DMS 273 treated with DMSO at 0.1 percent for 48 hours (cell line): ENCODE measurements around the gene TMC1.
A peak's percentile ranks its signal among the peaks of the same experiment; 100 is the strongest.

ENCODE experiments used
- DNase-seq: peaks from one replicate; lab custom pipeline; 2025; lab: John Stamatoyannopoulos, UW

The TMC1 gene

DNA sequence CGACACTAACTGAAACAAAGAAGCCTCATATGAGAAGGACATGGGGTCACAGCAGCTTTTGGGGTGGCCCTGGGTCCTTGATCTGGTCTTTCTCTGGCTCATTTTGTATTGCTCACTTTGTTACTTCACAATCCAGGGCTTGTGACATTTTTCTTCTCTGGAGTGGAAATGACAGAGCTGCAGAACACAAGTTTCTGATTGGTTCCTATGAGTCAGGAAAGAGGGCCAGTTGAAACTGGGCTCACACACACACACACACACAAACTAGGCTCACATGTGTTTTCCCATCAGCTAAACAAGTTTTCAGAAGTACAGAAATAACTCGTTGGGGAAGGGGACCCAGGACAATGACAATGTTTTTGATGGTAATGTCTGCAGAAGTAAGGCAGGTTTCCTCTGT lies 54.3 kb downstream of the TMC1 start:
- no peak for DNase-seq

GRCh38 chr9:72576087-72576486 lies 54.7 kb downstream of the TMC1 start:
- no peak for DNase-seq

- DNase-seq, result no peak
These were observed 55.9 kb downstream of the TMC1 start for GRCh38 chr9:72577212-72577753.

GRCh38 chr9:72579190-72579589 lies 57.8 kb downstream of the TMC1 start:
- DNase-seq, result no peak

DNA sequence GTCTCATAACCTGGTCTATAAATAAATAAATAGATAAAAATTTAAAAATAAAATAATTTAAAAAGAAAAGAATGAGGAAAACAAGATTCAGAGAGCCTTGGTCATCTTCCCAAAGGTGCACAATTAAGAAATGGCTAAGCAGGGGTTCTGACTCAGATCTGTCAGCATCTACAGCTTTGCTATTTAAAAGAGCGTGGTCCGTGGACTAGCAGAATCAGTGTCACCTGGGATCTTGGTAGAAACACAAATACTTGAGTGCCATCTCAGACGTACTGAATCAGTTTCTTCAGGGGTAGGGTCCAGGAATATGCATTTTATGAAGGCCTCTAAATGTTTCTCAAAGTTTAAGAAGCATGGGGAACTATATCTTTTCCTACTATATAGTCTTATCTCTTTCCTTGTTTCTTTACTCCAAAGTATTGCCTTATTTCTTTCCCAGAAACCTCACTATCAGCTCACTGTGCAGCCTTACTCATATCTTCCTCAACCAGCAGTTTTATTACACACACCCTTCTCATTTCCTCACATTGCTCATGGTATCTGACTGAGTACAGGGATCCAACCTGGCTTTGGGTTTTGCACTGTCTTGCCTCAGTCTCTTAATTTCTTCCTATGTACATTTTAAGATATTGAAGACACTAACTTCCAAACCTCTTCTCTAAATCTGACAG lies 58.6 kb downstream of the TMC1 start:
- no peak for DNase-seq

DNA sequence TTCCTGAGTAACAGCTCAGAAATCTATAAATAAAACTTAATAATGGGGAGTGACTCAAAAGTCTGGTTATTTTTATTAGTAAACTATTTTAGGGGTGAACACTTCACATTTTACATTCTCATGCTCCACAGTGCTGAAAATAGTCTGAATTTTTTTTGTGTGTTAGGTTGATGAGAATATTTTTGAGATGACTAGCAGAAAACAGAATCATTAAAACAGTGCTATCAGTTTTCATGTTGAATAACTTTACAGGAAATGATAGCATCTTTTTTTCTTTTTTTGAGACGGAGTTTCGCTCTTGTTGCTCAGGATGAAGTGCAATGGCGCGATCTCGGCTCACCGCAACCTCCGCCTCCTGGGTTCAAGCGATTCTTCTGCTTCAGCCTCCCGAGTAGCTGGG lies 60.3 kb downstream of the TMC1 start:
- DNase-seq, result no peak

GRCh38 chr9:72583370-72583769 lies 62.0 kb downstream of the TMC1 start:
- no peak for DNase-seq

DNA sequence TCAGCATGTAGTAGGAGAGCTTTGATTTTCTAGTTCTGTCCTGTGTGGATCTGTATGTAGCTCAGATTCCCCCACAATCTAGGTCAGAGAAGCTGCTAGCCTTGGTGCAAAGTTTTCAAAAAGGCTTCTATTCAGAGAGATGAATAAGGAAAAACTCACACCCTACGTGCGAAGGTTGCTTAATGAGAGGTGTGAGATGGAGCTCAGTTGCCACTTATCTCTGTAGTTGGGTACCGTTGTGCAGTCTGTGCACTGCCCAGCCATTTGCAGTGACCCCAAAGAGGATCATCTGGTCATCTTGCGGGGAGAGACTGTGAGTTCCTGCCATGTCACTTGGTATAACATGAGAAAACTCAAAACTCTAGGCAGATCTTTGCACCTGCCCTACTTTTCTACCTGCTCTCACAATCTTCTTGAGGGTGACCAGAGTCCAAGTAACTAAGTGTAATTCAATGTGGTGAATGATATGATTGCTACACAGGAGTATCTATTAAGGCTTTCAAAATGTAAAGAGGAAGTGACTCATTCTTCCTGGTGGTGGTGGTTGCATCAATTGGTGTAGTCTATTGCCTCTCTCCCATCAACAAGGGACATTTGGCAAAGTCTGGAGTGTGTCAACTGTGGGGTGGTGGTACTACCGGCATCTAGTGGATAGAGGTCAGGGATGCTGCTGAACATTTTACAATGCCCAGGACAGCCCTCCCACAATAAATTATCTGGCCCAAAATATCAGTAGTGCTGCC lies 65.2 kb downstream of the TMC1 start:
- DNase-seq, result no peak

GRCh38 chr9:72588336-72588735 lies 66.9 kb downstream of the TMC1 start:
- peak; percentile 13 for DNase-seq

- peak; percentile 24 for DNase-seq
These were observed 68.5 kb downstream of the TMC1 start for GRCh38 chr9:72589667-72590521.

DNA sequence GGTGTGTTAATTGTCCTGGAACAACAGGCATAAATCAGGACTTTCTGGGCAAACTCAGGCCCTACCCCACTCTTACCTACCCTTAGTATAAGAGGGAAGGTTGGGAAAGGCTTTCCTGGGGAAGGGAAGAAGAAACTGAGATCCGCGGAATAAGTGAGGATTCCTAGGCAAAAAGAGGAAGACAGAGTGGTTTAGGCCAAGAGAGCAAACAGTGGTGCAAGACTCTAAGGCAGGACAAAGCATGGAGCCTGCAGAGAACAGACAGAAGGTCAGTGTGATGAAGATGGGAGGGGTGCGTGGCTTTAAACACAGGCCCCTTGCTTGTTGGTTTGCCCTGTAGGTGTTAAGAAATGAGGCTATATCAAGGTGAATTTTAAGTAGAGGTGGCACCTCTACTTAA lies 69.4 kb downstream of the TMC1 start:
- DNase-seq, result no peak

DNA sequence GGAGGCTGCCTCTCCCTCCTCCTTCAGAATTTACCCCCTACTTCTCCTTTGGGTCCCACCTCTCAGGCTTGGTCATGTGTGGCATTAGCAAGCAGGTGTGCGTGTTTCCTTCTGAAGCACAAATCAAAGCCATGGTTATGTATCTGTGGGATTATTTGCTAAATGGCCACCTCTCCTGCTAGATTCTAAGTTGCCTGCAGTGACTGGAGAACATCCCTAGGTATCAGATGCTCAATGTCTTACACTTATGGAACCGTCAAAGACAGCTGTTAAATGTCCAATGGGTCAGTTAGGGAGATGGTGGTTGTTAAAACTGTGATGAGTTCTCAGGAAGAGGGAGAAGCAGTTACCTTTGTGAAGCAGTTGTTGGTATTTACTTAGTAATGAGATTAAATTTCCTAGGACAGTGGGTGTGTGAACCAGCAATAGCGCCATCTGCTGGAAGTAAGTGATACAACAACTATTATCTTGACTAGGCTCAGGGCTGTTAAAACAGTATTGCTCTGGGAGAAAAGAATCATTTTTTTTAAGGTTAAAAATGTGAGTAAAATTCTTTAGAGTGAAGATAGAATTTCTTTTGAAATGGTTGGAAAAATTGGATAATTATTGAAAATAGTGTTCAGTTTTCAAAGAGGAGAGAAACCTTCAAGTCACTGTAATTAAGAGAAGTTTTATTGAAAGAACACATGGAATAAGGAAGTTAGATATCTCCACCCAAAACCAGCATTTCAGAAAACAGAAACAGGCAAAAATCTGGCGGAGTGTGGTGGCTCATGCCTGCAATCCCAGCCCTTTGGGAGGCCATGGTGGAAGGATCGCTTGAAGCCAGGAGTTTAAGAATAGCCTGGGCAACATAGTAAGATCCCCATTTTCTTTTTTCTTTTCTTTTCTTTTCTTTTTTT lies 71.3 kb downstream of the TMC1 start:
- DNase-seq, result peak; percentile 13

- DNase-seq, result no peak
These were observed 75.2 kb downstream of the TMC1 start for GRCh38 chr9:72596451-72597180.

- no peak for DNase-seq
These were observed 75.7 kb downstream of the TMC1 start for GRCh38 chr9:72597181-72597517.

GRCh38 chr9:72597601-72598000 lies 76.2 kb downstream of the TMC1 start:
- no peak for DNase-seq

- no peak for DNase-seq
These were observed 77.2 kb downstream of the TMC1 start for GRCh38 chr9:72598639-72599038.

- DNase-seq, result no peak
These were observed 78.6 kb downstream of the TMC1 start for GRCh38 chr9:72599874-72600534.

GRCh38 chr9:72600671-72601070 lies 79.3 kb downstream of the TMC1 start:
- DNase-seq, result no peak

DNA sequence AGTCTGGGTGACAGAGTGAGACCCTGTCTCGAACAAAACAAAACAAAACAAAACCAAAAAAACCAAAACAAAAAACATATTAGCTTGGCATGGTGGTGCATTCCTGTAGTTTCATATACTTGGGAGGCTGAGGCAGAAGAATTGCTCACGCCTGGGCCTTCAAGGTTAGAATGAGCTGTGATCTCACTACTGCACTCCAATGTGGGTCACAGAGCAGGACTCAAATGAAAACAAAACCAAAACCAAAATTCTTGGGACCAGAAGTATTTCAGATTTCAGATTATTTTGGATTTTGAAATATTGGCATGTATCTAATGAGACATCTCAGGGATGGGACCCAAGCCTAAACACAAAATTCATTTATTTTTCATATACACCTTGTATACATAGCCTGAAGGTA lies 80.2 kb downstream of the TMC1 start:
- DNase-seq, result no peak

DNA sequence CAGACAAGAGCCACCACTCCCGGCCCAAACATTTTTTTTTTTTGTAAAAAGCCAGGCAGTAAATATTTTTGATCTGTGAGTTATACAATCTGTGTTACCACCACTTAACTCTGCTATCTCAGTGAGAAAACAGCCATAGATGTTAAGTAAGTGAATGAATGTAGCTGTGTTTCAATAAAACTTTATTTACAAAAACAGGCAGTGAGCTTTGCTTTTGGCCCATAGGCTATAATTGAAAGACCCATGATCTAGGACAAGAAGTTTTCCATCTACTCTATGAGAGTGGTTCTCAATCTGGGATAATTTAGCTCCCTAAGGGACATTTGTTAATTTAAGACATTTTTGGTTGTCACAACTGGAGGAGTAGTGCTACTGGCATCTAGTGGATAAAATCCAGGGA lies 91.0 kb downstream of the TMC1 start:
- no peak for DNase-seq
